Measurements from ENCODE around the gene PLVAP. TPM values are rescaled to one million over a fixed set of nuclear protein-coding genes. Genes with fewer than 3 reads are reported as not detected.

Gene PLVAP
- total RNA-seq, 1 donor from 2014 or later: 378 TPM

DNA sequence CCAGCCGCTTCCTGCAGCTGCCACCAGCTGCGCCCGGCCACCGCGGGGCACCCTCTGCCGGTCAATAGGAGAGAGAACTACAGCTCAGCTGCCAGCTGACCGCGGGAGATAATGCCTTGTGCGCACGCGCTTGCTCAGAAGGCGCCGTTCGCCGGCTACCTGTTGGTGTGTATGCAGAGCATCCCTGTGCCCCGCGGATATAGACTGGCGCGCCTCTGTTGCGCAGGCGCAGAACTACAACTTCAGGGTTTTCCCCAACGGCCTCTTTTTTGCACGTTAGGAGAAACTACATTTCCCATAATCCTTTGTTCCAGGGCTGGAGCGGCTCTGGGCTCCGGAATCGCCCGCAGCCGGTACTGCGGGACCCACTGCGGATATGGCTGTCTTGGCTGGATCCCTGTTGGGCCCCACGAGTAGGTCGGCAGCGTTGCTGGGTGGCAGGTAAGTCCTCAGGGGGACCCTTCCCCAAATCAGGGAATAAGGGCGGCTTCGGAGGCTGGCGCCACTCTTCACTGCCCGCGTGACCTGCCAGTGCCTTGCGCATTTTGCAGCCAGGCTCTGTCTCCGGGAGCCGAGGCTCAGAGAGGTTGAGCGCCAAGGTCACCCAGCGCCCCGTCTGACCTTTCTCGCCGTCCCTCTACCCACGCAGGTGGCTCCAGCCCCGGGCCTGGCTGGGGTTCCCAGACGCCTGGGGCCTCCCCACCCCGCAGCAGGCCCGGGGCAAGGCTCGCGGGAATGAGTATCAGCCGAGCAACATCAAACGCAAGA, 71.4 kb downstream of the PLVAP start, which contains the start of gene MRPL34:
TSS of gene MRPL34 (plus strand) at position 356 of the 768 bp plus-strand sequence. CDS start at position 377, 21 bp downstream.
- intact Hi-C loops (cut with DNase I): loop anchor here (1.0 to 2.0 kb wide), 3 partner anchors 13 to 39 kb away; partner anchors contain the start of genes ANO8 and BABAM1
- peak within 1 kb of the TSS; percentile 66 to 72 for H3K4me3 ChIP-seq
- H3K27me3 ChIP-seq: no peaks in the 10 kb centered on the region
- peak within 1 kb of the TSS; percentile 81 to 90 for H3K27ac ChIP-seq
- DNase-seq (ENCODE audit: low spot score in 2 of 2): peak; percentile 89 to 97
- H3K36me3 ChIP-seq: no peaks in the 10 kb centered on the region
- no peaks in the 10 kb centered on the region for H3K9me3 ChIP-seq
- TF ChIP-seq, protein P1, sequence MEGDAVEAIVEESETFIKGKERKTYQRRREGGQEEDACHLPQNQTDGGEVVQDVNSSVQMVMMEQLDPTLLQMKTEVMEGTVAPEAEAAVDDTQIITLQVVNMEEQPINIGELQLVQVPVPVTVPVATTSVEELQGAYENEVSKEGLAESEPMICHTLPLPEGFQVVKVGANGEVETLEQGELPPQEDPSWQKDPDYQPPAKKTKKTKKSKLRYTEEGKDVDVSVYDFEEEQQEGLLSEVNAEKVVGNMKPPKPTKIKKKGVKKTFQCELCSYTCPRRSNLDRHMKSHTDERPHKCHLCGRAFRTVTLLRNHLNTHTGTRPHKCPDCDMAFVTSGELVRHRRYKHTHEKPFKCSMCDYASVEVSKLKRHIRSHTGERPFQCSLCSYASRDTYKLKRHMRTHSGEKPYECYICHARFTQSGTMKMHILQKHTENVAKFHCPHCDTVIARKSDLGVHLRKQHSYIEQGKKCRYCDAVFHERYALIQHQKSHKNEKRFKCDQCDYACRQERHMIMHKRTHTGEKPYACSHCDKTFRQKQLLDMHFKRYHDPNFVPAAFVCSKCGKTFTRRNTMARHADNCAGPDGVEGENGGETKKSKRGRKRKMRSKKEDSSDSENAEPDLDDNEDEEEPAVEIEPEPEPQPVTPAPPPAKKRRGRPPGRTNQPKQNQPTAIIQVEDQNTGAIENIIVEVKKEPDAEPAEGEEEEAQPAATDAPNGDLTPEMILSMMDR (IDR thresholded peaks at IDR 0.05): peak; percentile 79 to 91 (median 81)
- H3K4me1 ChIP-seq: peaks cover 2 to 30% of the 10 kb centered on the region in 2 donors

DNA sequence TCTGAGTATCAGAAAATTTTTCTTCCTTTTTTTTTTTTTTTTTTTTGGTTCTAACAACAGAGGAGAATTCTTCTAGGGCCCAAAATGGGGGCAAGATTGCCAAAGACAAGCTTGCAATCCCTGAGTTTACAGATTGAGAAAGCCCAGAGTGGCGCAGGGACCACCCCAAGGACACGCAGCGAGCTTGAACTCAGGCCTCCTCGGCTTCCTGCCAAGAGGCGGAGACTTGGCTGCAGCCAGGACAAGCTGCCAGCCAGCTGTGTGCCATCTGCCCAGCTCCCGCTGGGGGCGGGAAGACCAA, 72.0 kb downstream of the PLVAP start:
- Histone ChIP-seq H3K4me1 (peaks cover 2 to 25% of the 10 kb centered on the region in 2 donors), H3K27ac (peak overlapping the region; percentile 81 to 90), H3K4me3 (peak overlapping the region; percentile 66 to 72), H3K27me3 (no peaks in the 10 kb centered on the region), H3K9me3 (no peaks in the 10 kb centered on the region), H3K36me3 (no peaks in the 10 kb centered on the region)
- intact Hi-C loops (cut with DNase I): loop anchor here (1.0 to 2.0 kb wide), 3 partner anchors 13 to 38 kb away; partner anchors contain the start of genes ANO8 and BABAM1
- TF ChIP-seq, protein P1 (IDR thresholded peaks at IDR 0.05): no peak
- DNase-seq (ENCODE audit: low spot score in 2 of 2): no peak

DNA sequence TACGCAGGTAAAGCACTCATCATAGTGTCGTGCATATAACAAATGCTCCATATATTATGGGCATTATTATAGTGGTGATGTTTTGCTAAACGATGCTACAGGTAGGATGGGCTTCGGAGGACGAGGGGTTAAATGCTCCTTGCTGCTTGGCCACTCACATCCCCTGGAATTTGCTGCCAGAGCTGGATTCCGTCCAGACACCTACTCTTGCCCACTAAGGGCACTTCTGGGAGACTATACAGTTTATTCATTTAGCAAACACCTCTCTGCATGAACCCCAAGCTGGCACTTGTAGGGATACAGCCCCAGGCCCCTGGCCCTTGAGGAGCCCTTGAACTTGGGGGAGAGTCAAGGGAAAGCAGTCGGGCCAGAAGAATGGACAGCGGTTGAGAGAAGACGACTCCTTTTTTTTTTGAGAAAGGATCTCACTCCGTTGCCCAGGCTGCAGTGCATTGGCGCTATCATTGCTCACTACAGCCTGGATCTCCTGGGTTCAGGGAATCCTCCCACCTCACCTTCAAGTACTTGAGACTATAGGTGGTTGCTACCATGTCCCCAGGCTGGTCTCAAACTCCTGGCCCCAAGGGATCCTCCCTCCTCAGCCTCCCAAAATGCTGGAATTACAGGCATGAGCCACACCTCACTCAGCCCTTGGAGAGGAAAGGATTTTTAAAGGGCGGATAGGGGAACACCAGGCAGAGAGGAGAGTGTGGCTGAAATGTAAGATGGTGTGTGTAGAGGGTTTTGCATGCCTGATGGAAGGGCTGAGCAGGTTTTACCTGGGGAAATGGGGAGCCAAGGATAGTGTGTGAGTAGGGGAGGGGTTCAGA, 72.5 kb downstream of the PLVAP start:
- H3K4me1 ChIP-seq: peaks cover 2 to 22% of the 10 kb centered on the region in 2 donors
- no peaks in the 10 kb centered on the region for H3K9me3 ChIP-seq
- no peaks in the 10 kb centered on the region for H3K36me3 ChIP-seq
- DNase-seq (ENCODE audit: low spot score in 2 of 2): no peak
- H3K27ac ChIP-seq: peak overlapping the region; percentile 81 to 90
- no peaks in the 10 kb centered on the region for H3K27me3 ChIP-seq
- H3K4me3 ChIP-seq: peak overlapping the region in 1 of 2 donors; percentile 72
- intact Hi-C loops (cut with DNase I): loop anchor here (1.0 to 5.0 kb wide), 4 partner anchors 12 to 57 kb away; partner anchors contain the start of genes ANO8, BABAM1 and NR2F6
- TF ChIP-seq, protein P1 (IDR thresholded peaks at IDR 0.05): no peak

DNA sequence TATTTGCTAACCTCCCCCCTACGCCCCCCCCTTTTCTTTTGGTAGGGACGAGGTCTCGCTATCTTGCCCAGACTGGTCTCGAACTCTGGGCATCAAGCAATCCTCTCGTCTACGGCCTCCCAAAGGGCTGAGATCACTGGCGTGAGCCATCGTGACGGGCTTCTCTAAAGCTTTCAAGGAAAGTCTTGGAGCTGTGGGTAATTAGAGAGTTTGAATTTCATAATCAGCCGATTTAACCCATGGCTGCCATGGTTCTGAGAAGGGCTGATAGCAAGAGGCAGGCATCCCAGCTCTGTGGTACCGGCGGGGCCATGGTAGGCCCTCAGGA, 73.2 kb downstream of the PLVAP start:
- no peaks in the 10 kb centered on the region for H3K9me3 ChIP-seq
- H3K4me1 ChIP-seq: peaks cover 2 to 22% of the 10 kb centered on the region in 2 donors
- peak overlapping the region; percentile 73 to 88 for H3K4me3 ChIP-seq
- no peaks in the 10 kb centered on the region for H3K27me3 ChIP-seq
- DNase-seq (ENCODE audit: low spot score in 2 of 2): no peak
- peaks cover 0 to 3% of the 10 kb centered on the region in 2 donors for H3K36me3 ChIP-seq
- TF ChIP-seq, protein P1 (IDR thresholded peaks at IDR 0.05): no peak
- intact Hi-C loops (cut with DNase I): loop anchor here (2.0 to 5.0 kb wide), 3 partner anchors 31 to 57 kb away; partner anchors contain the start of genes ANO8, BABAM1 and NR2F6
- peak overlapping the region; percentile 45 to 81 for H3K27ac ChIP-seq

DNA sequence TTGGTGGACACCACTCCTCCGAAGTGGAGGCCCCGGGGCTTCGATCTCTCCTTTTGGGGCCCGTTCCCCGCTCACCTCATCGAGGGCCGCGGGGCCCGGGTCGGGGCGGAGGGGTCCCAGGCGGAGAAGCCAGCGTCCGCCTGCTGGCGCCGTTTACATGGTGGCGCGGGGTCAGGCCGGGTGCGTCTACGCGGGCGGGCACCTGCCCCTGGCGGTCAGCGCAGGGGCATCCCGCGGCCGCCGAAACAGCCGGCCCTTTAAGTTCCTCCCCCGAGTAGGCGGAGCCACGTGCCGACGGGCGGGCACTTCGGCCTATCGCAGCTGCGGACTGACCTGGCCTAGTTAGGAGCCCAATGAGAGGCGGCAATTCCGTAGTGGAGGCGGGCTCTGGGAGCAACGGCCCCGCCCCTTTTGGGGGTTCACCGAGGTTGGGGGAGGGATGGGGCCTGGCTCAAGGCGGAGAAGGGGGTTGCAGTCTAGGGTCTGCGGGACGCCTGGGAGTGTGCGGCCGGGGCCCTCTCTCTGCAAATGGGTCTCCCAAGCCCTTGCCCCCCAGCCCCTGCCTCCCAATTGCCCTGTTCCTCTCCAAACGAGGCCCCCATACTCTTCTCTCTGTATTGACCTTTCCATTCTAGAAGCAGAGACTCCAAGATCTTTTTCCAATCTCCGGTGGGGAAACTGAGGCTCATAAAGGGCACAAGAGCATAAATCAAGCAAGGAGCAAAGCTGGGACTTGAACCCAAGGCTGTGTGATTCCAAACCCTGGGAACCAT, 73.8 kb downstream of the PLVAP start, which contains the start of gene ABHD8:
TSS of gene ABHD8 (minus strand) at position 259 of the 773 bp plus-strand sequence. CDS start 1,809 bp downstream, outside the sequence.
- Histone ChIP-seq H3K4me3 (peak within 1 kb of the TSS; percentile 73 to 88), H3K36me3 (peaks cover 2 to 5% of the 10 kb centered on the region in 2 donors), H3K9me3 (no peaks in the 10 kb centered on the region), H3K4me1 (peaks cover 2 to 22% of the 10 kb centered on the region in 2 donors), H3K27ac (peak within 1 kb of the TSS; percentile 78 to 81), H3K27me3 (no peaks in the 10 kb centered on the region)
- TF ChIP-seq, protein P1 (IDR thresholded peaks at IDR 0.05): peak; percentile 71 to 92 (median 71)
- peak; percentile 88 to 98 for DNase-seq (ENCODE audit: low spot score in 2 of 2)
- intact Hi-C loops (cut with DNase I): loop anchor here (5.0 kb wide), 1 partner anchor 56 kb away; the partner anchor contains the start of gene NR2F6

Data from ascending aorta (tissue), 2 donors.